ENCODE data around the gene THSD4. TPM values are rescaled to one million over a fixed set of nuclear protein-coding genes. Genes with fewer than 3 reads are reported as not detected.

THSD4 gene
- total RNA-seq, 1 experiment from 2014 or later = 0.29 TPM

DNA sequence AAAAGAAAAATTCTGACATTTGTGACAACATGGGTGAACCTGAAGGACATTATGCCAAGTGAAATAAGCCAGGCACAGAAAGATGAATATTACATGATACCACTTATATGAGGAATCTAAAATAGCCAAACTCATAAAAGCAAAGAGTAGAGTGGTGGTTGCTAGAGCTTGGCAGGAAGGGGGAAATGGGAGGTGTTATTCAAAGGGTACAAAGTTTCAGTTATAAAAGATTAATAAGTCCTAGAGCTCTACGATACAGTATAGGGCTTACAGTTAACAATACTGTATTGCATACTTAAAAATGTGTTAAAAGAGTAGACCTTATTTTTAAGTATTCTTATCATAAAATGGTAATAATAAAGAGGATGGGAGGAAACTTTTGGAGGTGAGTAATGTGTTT, 583.5 kb downstream of the THSD4 start:
- Mint-ChIP-seq H3K36me3 (ENCODE audit: insufficient read depth, unreplicated experiment) (no peaks in the 10 kb centered on the region), H3K27ac (ENCODE audit: unreplicated experiment) (no peak overlapping the region), H3K4me1 (ENCODE audit: low read depth, unreplicated experiment) (peaks cover 14% of the 10 kb centered on the region), H3K4me3 (ENCODE audit: unreplicated experiment) (no peak overlapping the region), H3K27me3 (ENCODE audit: insufficient read depth, unreplicated experiment) (no peaks in the 10 kb centered on the region), H3K9me3 (ENCODE audit: unreplicated experiment) (no peaks in the 10 kb centered on the region)
- ChIA-PET POLR2A (no interaction called here), CTCF (no interaction called here)
- BruUV-seq (replicated peaks) = no TSS peak
- no peaks in the 10 kb centered on the region for H3K36me3 ChIP-seq (ENCODE audit: control insufficient read depth, insufficient read depth, low read length)
- TF ChIP-seq, protein P1, sequence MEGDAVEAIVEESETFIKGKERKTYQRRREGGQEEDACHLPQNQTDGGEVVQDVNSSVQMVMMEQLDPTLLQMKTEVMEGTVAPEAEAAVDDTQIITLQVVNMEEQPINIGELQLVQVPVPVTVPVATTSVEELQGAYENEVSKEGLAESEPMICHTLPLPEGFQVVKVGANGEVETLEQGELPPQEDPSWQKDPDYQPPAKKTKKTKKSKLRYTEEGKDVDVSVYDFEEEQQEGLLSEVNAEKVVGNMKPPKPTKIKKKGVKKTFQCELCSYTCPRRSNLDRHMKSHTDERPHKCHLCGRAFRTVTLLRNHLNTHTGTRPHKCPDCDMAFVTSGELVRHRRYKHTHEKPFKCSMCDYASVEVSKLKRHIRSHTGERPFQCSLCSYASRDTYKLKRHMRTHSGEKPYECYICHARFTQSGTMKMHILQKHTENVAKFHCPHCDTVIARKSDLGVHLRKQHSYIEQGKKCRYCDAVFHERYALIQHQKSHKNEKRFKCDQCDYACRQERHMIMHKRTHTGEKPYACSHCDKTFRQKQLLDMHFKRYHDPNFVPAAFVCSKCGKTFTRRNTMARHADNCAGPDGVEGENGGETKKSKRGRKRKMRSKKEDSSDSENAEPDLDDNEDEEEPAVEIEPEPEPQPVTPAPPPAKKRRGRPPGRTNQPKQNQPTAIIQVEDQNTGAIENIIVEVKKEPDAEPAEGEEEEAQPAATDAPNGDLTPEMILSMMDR (IDR thresholded peaks at IDR 0.05; ENCODE audit: insufficient read depth in 1 of 2, low read depth in 1 of 2, low read length in 1 of 2, severe bottlenecking in 1 of 2, unreplicated experiment in 1 of 2) = no peak
- no peak for DNase-seq
- no peaks in the 10 kb centered on the region for H3K27me3 ChIP-seq (replicated peaks; ENCODE audit: control insufficient read depth, insufficient read depth, low read length)
- no peaks in the 10 kb centered on the region for H3K9me3 ChIP-seq
- no peak overlapping the region for H3K4me3 ChIP-seq (ENCODE audit: low read depth, low read length)
- intact Hi-C loops (cut with micrococcal nuclease; ENCODE audit: unreplicated experiment) = no loop called here
- H3K4me1 ChIP-seq = no peaks in the 10 kb centered on the region

DNA sequence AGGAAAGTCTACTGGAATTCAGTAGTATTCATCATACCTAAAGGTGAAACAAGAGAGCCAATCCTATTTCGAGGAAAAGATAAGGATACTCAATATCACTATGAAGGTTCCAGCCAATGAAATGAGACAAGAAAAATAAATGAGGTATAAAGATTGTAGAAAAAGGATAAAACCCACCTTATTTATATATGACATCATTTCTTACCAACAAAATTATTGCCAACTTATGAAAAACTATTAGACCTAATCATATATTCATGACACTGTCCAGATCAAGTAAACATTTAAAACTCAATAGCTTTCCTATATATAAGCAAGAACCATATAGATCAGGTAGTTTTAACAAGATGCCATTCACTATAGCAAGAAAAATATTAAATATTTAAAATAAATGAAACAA, 584.7 kb downstream of the THSD4 start:
- Mint-ChIP-seq H3K27ac (ENCODE audit: unreplicated experiment) (no peak overlapping the region), H3K27me3 (ENCODE audit: insufficient read depth, unreplicated experiment) (no peaks in the 10 kb centered on the region), H3K36me3 (ENCODE audit: insufficient read depth, unreplicated experiment) (no peaks in the 10 kb centered on the region), H3K4me3 (ENCODE audit: unreplicated experiment) (no peak overlapping the region), H3K4me1 (ENCODE audit: low read depth, unreplicated experiment) (peaks cover 21% of the 10 kb centered on the region), H3K9me3 (ENCODE audit: unreplicated experiment) (no peaks in the 10 kb centered on the region)
- no peaks in the 10 kb centered on the region for H3K36me3 ChIP-seq (ENCODE audit: control insufficient read depth, insufficient read depth, low read length)
- ChIA-PET POLR2A (no interaction called here), CTCF (no interaction called here)
- TF ChIP-seq, protein P1 (IDR thresholded peaks at IDR 0.05; ENCODE audit: insufficient read depth in 1 of 2, low read depth in 1 of 2, low read length in 1 of 2, severe bottlenecking in 1 of 2, unreplicated experiment in 1 of 2) = no peak
- 0 out of 2 replicates have a peak, but pooled peaks cover 4% of the 10 kb centered on the region for H3K4me1 ChIP-seq
- no peak for DNase-seq
- H3K4me3 ChIP-seq (ENCODE audit: low read depth, low read length) = no peak overlapping the region
- intact Hi-C loops (cut with micrococcal nuclease; ENCODE audit: unreplicated experiment) = no loop called here
- BruUV-seq (replicated peaks) = no TSS peak
- H3K27me3 ChIP-seq (replicated peaks; ENCODE audit: control insufficient read depth, insufficient read depth, low read length) = no peaks in the 10 kb centered on the region
- no peaks in the 10 kb centered on the region for H3K9me3 ChIP-seq

DNA sequence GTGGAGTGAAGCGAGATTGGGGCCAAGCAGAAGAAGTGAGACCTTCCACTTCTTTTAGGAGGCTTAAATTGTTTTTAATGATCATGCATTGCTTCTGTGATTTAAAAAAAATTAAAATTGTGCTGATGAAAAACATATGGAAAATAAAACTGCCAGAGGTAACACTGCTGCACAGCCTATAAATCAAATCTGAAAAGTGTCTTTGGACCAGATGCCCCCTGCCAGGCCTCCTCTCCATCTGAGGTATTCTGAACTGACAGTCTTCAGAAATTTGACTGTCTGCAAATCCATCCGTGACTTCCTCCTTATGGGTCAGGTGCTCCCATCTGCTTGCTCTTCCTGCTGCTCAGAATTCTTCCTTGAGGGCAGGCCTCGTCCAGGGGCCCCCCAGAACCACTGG, 586.5 kb downstream of the THSD4 start:
- Mint-ChIP-seq H3K4me3 (ENCODE audit: unreplicated experiment) (no peak overlapping the region), H3K4me1 (ENCODE audit: low read depth, unreplicated experiment) (peaks cover 37% of the 10 kb centered on the region), H3K27ac (ENCODE audit: unreplicated experiment) (no peak overlapping the region), H3K27me3 (ENCODE audit: insufficient read depth, unreplicated experiment) (no peaks in the 10 kb centered on the region), H3K9me3 (ENCODE audit: unreplicated experiment) (no peaks in the 10 kb centered on the region), H3K36me3 (ENCODE audit: insufficient read depth, unreplicated experiment) (no peaks in the 10 kb centered on the region)
- BruUV-seq (replicated peaks) = no TSS peak
- TF ChIP-seq, protein P1 (IDR thresholded peaks at IDR 0.05; ENCODE audit: insufficient read depth in 1 of 2, low read depth in 1 of 2, low read length in 1 of 2, severe bottlenecking in 1 of 2, unreplicated experiment in 1 of 2) = no peak
- intact Hi-C loops (cut with micrococcal nuclease; ENCODE audit: unreplicated experiment) = no loop called here
- Histone ChIP-seq H3K4me1 (peaks cover 9% of the 10 kb centered on the region; the same call in 1 of the 2 replicates), H3K4me3 (ENCODE audit: low read depth, low read length) (no peak overlapping the region), H3K36me3 (ENCODE audit: control insufficient read depth, insufficient read depth, low read length) (no peaks in the 10 kb centered on the region), H3K27me3 (replicated peaks; ENCODE audit: control insufficient read depth, insufficient read depth, low read length) (no peaks in the 10 kb centered on the region), H3K9me3 (no peaks in the 10 kb centered on the region)
- CTCF ChIA-PET = interaction anchor here (1.0 kb wide), 1 partner anchor 51 kb away, joined by 3 read pairs; no protein-coding TSS in a partner anchor
- POLR2A ChIA-PET = no interaction called here
- no peak for DNase-seq
